PC-3 (cell line): ENCODE measurements around the gene ARHGAP26.

Experiments
- CTCF ChIP-seq: fragments of 300-600 bp; sonication (generic); conservative IDR thresholded peaks from 2 replicates; pipeline ENCODE4 v1.5.1; 2017; ENCODE audit warnings: antibody characterized with exemption, low read depth, mild to moderate bottlenecking, low read length
- EZH2 ChIP-seq: fragments of 300-600 bp; sonication (generic); IDR thresholded peaks from one replicate; pipeline ENCODE4 v1.6.1; 2017; ENCODE audit warnings: antibody characterized with exemption, mild to moderate bottlenecking, low read length; ENCODE audit not compliant: unreplicated experiment
- EZH2phosphoT487 ChIP-seq: fragments of 300-600 bp; sonication (generic); IDR thresholded peaks from 2 replicates; pipeline ENCODE4 v1.6.1; 2018; ENCODE audit warnings: mild to moderate bottlenecking, antibody characterized with exemption, low read length, borderline replicate concordance

GRCh38 chr5:142946547-142947426, 176.6 kb downstream of the ARHGAP26 start:
- TF ChIP-seq CTCF (no peak), EZH2phosphoT487 (no peak), EZH2 (no peak)
